ENCODE results near the gene ZNF280D. TPM values are rescaled to one million over a fixed set of nuclear protein-coding genes. Genes with fewer than 3 reads are reported as not detected.
"Not testable (repeated sequence)": the region's sequence is repeated elsewhere in the genome, so short reads cannot be mapped to it uniquely, and the experiment has no call there.

ZNF280D gene
- total and polyA plus RNA-seq, 2 experiments from 2014 or later, result 8.0 to 24.6 TPM

- TF ChIP-seq EZH2phosphoT487 (IDR thresholded peaks at IDR 0.05; ENCODE audit: insufficient read depth, low read depth) (no peak), EZH2 (IDR thresholded peaks at IDR 0.05; ENCODE audit: insufficient read depth, poor library complexity, severe bottlenecking) (no peak)
- Histone ChIP-seq H3K9ac (no peak overlapping the region), H3K4me2 (ENCODE audit: unreplicated experiment) (no peak overlapping the region), H3F3A (ENCODE audit: insufficient read depth) (no peaks in the 10 kb centered on the region), H3K4me3 (no peak overlapping the region), H3K9me3 (ENCODE audit: low read depth) (no peaks in the 10 kb centered on the region), H4K20me1 (ENCODE audit: insufficient read depth) (peaks cover 6% of the 10 kb centered on the region), H3K27ac (no peak overlapping the region), H3K79me2 (ENCODE audit: insufficient read depth) (peaks cover 100% of the 10 kb centered on the region), H2AFZ (no peak overlapping the region), H3K9me2 (ENCODE audit: insufficient read depth) (peaks cover 3% of the 10 kb centered on the region; the same call in 1 of the 2 replicates), H3K27me3 (replicated peaks; ENCODE audit: insufficient read depth) (no peaks in the 10 kb centered on the region), H3K4me1 (ENCODE audit: insufficient read depth) (no peaks in the 10 kb centered on the region), H3K36me3 (ENCODE audit: low read depth) (no peaks in the 10 kb centered on the region)
- in situ Hi-C loops (cut with MboI), result no loop called here
- no peak for DNase-seq
Measured at GRCh38 chr15:56715220-56715619, 18.1 kb downstream of the ZNF280D start.

- H3K79me2 ChIP-seq (ENCODE audit: insufficient read depth), result peaks cover 94% of the 10 kb centered on the region
- 64 to 79% methylated on average over 3 to 5 of the region's 5 CpGs for WGBS, 2 experiments (ENCODE audit: low coverage in 1 of 2, low lambda C conversion rate in 2 of 2, missing lambda C conversion rate in 2 of 2)
Measured at GRCh38 chr15:56709502-56709901, 23.8 kb downstream of the ZNF280D start.

GRCh38 chr15:56699743-56700142 lies 33.6 kb downstream of the ZNF280D start:
- Histone ChIP-seq H3K4me3 (no peak overlapping the region), H3K4me1 (ENCODE audit: insufficient read depth) (no peaks in the 10 kb centered on the region), H3K4me2 (ENCODE audit: unreplicated experiment) (no peak overlapping the region), H3K27ac (no peak overlapping the region), H3F3A (ENCODE audit: insufficient read depth) (no peaks in the 10 kb centered on the region), H4K20me1 (ENCODE audit: insufficient read depth) (no peaks in the 10 kb centered on the region), H2AFZ (no peak overlapping the region), H3K27me3 (replicated peaks; ENCODE audit: insufficient read depth) (no peaks in the 10 kb centered on the region), H3K9me2 (ENCODE audit: insufficient read depth) (no peaks in the 10 kb centered on the region), H3K36me3 (ENCODE audit: low read depth) (peaks cover 37% of the 10 kb centered on the region), H3K79me2 (ENCODE audit: insufficient read depth) (peaks cover 9% of the 10 kb centered on the region), H3K9me3 (ENCODE audit: low read depth) (no peaks in the 10 kb centered on the region), H3K9ac (no peak overlapping the region)
- WGBS, 2 experiments (ENCODE audit: low coverage in 1 of 2, low lambda C conversion rate in 2 of 2, missing lambda C conversion rate in 2 of 2), result 100% methylated on average over 1 of the region's 1 CpG
- in situ Hi-C loops (cut with MboI), result loop anchor here (25.0 kb wide), 1 partner anchor 88 kb away; no protein-coding TSS in a partner anchor
- no peak for TF ChIP-seq EZH2phosphoT487 (IDR thresholded peaks at IDR 0.05; ENCODE audit: insufficient read depth, low read depth)
- no peak for TF ChIP-seq EZH2 (IDR thresholded peaks at IDR 0.05; ENCODE audit: insufficient read depth, poor library complexity, severe bottlenecking)
- no peak for DNase-seq

More at GRCh38 chr15:56709502-56709901, 23.8 kb downstream of the ZNF280D start:
- H3K9me2 ChIP-seq (ENCODE audit: insufficient read depth); H3K4me2 ChIP-seq (ENCODE audit: unreplicated experiment); H2AFZ ChIP-seq; H4K20me1 ChIP-seq (ENCODE audit: insufficient read depth); H3K4me3 ChIP-seq; H3K4me1 ChIP-seq (ENCODE audit: insufficient read depth); H3K27me3 ChIP-seq (replicated peaks; ENCODE audit: insufficient read depth); H3K27ac ChIP-seq; in situ Hi-C loops (cut with MboI); H3K9ac ChIP-seq; H3K9me3 ChIP-seq (ENCODE audit: low read depth); DNase-seq; H3F3A ChIP-seq (ENCODE audit: insufficient read depth); H3K36me3 ChIP-seq (ENCODE audit: low read depth): not testable (repeated sequence)

- Histone ChIP-seq H2AFZ (no peak overlapping the region), H4K20me1 (ENCODE audit: insufficient read depth) (no peaks in the 10 kb centered on the region), H3K36me3 (ENCODE audit: low read depth) (peaks cover 28% of the 10 kb centered on the region), H3K4me1 (ENCODE audit: insufficient read depth) (no peaks in the 10 kb centered on the region; the same call in 1 of the 2 replicates), H3K9me3 (ENCODE audit: low read depth) (no peaks in the 10 kb centered on the region), H3K27ac (no peak overlapping the region), H3K79me2 (ENCODE audit: insufficient read depth) (no peaks in the 10 kb centered on the region; the same call in 1 of the 2 replicates), H3F3A (ENCODE audit: insufficient read depth) (no peaks in the 10 kb centered on the region), H3K27me3 (replicated peaks; ENCODE audit: insufficient read depth) (no peaks in the 10 kb centered on the region), H3K9me2 (ENCODE audit: insufficient read depth) (no peaks in the 10 kb centered on the region), H3K4me3 (no peak overlapping the region), H3K4me2 (ENCODE audit: unreplicated experiment) (no peak overlapping the region), H3K9ac (no peak overlapping the region)
- DNase-seq, result no peak
- in situ Hi-C loops (cut with MboI), result loop anchor here (25.0 kb wide), 1 partner anchor 89 kb away; no protein-coding TSS in a partner anchor
- TF ChIP-seq EZH2 (IDR thresholded peaks at IDR 0.05; ENCODE audit: insufficient read depth, poor library complexity, severe bottlenecking) (no peak), EZH2phosphoT487 (IDR thresholded peaks at IDR 0.05; ENCODE audit: insufficient read depth, low read depth) (no peak)
- WGBS, 2 experiments (ENCODE audit: low coverage in 1 of 2, low lambda C conversion rate in 2 of 2, missing lambda C conversion rate in 2 of 2), result 92 to 93% methylated on average over 2 of the region's 2 CpGs
Measured at GRCh38 chr15:56698270-56698669, 35.0 kb downstream of the ZNF280D start.

GRCh38 chr15:56693761-56694160 lies 39.5 kb downstream of the ZNF280D start:
- 35 to 37% methylated on average over 3 of the region's 3 CpGs for WGBS, 2 experiments (ENCODE audit: low coverage in 1 of 2, low lambda C conversion rate in 2 of 2, missing lambda C conversion rate in 2 of 2)
- H2AFZ ChIP-seq, result no peak overlapping the region; the same call in 1 of the 2 replicates

More at GRCh38 chr15:56693761-56694160, 39.5 kb downstream of the ZNF280D start:
- H3K9me2 ChIP-seq (ENCODE audit: insufficient read depth), result no peaks in the 10 kb centered on the region
- H4K20me1 ChIP-seq (ENCODE audit: insufficient read depth), result no peaks in the 10 kb centered on the region
- in situ Hi-C loops (cut with MboI), result loop anchor here (25.0 kb wide), 1 partner anchor 94 kb away; no protein-coding TSS in a partner anchor
- no peak overlapping the region for H3K9ac ChIP-seq
- no peaks in the 10 kb centered on the region for H3K79me2 ChIP-seq (ENCODE audit: insufficient read depth)
- no peaks in the 10 kb centered on the region for H3F3A ChIP-seq (ENCODE audit: insufficient read depth)
- H3K27ac ChIP-seq, result no peak overlapping the region
- DNase-seq, result no peak
- H3K4me2 ChIP-seq (ENCODE audit: unreplicated experiment), result no peak overlapping the region
- H3K27me3 ChIP-seq (replicated peaks; ENCODE audit: insufficient read depth), result no peaks in the 10 kb centered on the region
- H3K4me3 ChIP-seq, result no peak overlapping the region
- no peaks in the 10 kb centered on the region; the same call in 1 of the 2 replicates for H3K4me1 ChIP-seq (ENCODE audit: insufficient read depth)
- TF ChIP-seq EZH2 (IDR thresholded peaks at IDR 0.05; ENCODE audit: insufficient read depth, poor library complexity, severe bottlenecking) (no peak), EZH2phosphoT487 (IDR thresholded peaks at IDR 0.05; ENCODE audit: insufficient read depth, low read depth) (no peak)
- peaks cover 19% of the 10 kb centered on the region for H3K36me3 ChIP-seq (ENCODE audit: low read depth)
- no peaks in the 10 kb centered on the region for H3K9me3 ChIP-seq (ENCODE audit: low read depth)

Measured in GM23248 (cell line).